ENCODE data around the gene ACBD6.
"Not testable (repeated sequence)": the region's sequence is repeated elsewhere in the genome, so short reads cannot be mapped to it uniquely, and the experiment has no call there.

The ACBD6 gene

GRCh38 chr1:180415236-180415848 lies 87.0 kb downstream of the ACBD6 start:
- no peak for DNase-seq (ENCODE audit: low spot score)

- DNase-seq (ENCODE audit: low spot score): no peak
Measured at GRCh38 chr1:180412583-180412982, 89.8 kb downstream of the ACBD6 start.

- DNase-seq (ENCODE audit: low spot score): not testable (repeated sequence)
Measured at GRCh38 chr1:180408128-180408527, 94.2 kb downstream of the ACBD6 start.

GRCh38 chr1:180407051-180407450 lies 95.3 kb downstream of the ACBD6 start:
- DNase-seq (ENCODE audit: low spot score): peak; percentile 23

GRCh38 chr1:180402551-180402950 lies 99.8 kb downstream of the ACBD6 start:
- no peak for DNase-seq (ENCODE audit: low spot score)

- no peak for DNase-seq (ENCODE audit: low spot score)
Measured at GRCh38 chr1:180402001-180402400, 100.4 kb downstream of the ACBD6 start.

GRCh38 chr1:180397175-180397574 lies 105.2 kb downstream of the ACBD6 start:
- DNase-seq (ENCODE audit: low spot score): no peak

- no peak for DNase-seq (ENCODE audit: low spot score)
Measured at GRCh38 chr1:180392427-180393145, 109.8 kb downstream of the ACBD6 start.

- no peak for DNase-seq (ENCODE audit: low spot score)
Measured at GRCh38 chr1:180392020-180392419, 110.4 kb downstream of the ACBD6 start.

- DNase-seq (ENCODE audit: low spot score): no peak
Measured at GRCh38 chr1:180387413-180387812, 115.0 kb downstream of the ACBD6 start.

- no peak for DNase-seq (ENCODE audit: low spot score)
Measured at GRCh38 chr1:180386745-180387367, 115.5 kb downstream of the ACBD6 start.

- DNase-seq (ENCODE audit: low spot score): no peak
Measured at GRCh38 chr1:180385144-180385543, 117.2 kb downstream of the ACBD6 start.

- no peak for DNase-seq (ENCODE audit: low spot score)
Measured at GRCh38 chr1:180384286-180385005, 117.9 kb downstream of the ACBD6 start.

GRCh38 chr1:180382326-180383115 lies 119.9 kb downstream of the ACBD6 start:
- no peak for DNase-seq (ENCODE audit: low spot score)

GRCh38 chr1:180381184-180381580 lies 121.2 kb downstream of the ACBD6 start:
- DNase-seq (ENCODE audit: low spot score): no peak

- no peak for DNase-seq (ENCODE audit: low spot score)
Measured at GRCh38 chr1:180380259-180381183, 121.9 kb downstream of the ACBD6 start.

GRCh38 chr1:180376800-180377199 lies 125.6 kb downstream of the ACBD6 start:
- no peak for DNase-seq (ENCODE audit: low spot score)

GRCh38 chr1:180376253-180376652 lies 126.1 kb downstream of the ACBD6 start:
- DNase-seq (ENCODE audit: low spot score): no peak

GRCh38 chr1:180372728-180373127 lies 129.6 kb downstream of the ACBD6 start:
- no peak for DNase-seq (ENCODE audit: low spot score)

GRCh38 chr1:180370597-180370996 lies 131.8 kb downstream of the ACBD6 start:
- no peak for DNase-seq (ENCODE audit: low spot score)

GRCh38 chr1:180370188-180370587 lies 132.2 kb downstream of the ACBD6 start:
- DNase-seq (ENCODE audit: low spot score): no peak

All from Ammon's horn (tissue), 1 donor.